GM18511 (cell line): ENCODE measurements around the gene PCP4L1.
"Not testable (repeated sequence)": the region's sequence is repeated elsewhere in the genome, so short reads cannot be mapped to it uniquely, and the experiment has no call there.

Source experiments
- ATAC-seq: cut with Tn5 transposase; IDR thresholded peaks from one replicate; pipeline ENCODE4 v1.9.1; 2021; ENCODE audit warnings: mild to moderate bottlenecking, moderate library complexity; ENCODE audit not compliant: unreplicated experiment

Gene PCP4L1

GRCh38 chr1:161311595-161312181 lies 53.1 kb downstream of the PCP4L1 start:
- ATAC-seq = no peak

GRCh38 chr1:161313554-161314200 lies 55.1 kb downstream of the PCP4L1 start:
- peak; percentile 12 for ATAC-seq

DNA sequence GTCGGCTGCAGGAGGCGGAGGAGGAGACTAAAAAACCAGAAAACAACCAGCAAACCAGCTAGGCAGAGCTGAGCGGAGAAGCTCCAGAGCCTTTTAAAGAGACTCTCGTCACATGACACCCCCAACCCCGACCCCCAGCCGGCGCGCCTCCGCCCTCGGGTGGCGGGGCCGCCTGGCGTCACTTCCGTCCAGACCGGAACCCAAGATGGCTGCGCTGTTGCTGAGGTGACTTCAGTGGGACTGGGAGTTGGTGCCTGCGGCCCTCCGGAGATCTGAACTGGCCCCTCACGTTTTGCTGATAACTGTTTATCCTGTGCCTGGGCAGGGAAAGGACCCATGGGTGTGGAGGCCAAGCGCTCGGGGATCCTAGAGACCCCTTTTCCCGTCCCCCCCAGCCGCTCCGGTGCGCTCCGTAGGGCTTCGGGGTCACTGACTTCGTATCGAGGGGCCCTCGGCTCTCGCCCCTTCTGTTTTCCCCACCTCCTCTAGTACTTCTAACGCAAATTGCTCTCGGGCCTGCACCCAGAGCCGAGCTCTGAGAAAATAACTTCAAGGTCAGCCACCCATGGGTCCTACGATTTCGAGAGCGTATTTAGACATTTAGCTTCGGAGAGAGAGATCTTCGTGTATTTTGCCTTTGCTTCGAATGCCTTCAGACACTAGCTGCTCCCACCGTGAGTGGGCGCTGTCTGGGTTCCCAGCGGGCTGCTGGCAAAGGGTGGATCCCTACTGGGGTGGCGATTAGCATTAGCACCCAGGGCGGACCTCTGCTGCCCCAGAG lies 55.8 kb downstream of the PCP4L1 start, which contains the start of gene SDHC:
Gene SDHC (plus strand): TSS at position 181 of the 781 bp plus-strand sequence. CDS start 25 bp downstream, at position 206.
- peak; percentile 99 for ATAC-seq

GRCh38 chr1:161315841-161316674 lies 57.5 kb downstream of the PCP4L1 start:
- ATAC-seq = not testable (repeated sequence)

DNA sequence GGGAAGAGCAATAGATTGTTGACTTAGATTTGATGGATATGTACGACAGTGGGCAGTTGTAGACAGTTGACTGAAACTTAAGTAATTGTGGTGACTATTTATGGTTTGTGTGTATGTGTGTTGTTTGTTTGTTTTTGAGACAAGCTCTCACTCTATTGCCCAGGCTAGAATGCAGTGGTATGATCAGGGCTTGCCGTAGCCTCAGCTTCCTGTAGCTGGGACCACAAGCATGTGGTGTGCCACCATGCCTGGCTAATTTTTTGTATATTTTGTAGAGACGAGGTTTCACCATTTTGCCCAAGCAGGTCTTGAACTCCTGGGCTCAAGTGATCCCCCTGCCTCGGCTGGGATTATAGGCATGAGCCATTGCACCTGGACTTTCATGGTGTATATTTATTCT lies 65.5 kb downstream of the PCP4L1 start:
- no peak for ATAC-seq

GRCh38 chr1:161330346-161330745 lies 71.8 kb downstream of the PCP4L1 start:
- no peak for ATAC-seq

- ATAC-seq = no peak
Observed at GRCh38 chr1:161333166-161333565, 74.6 kb downstream of the PCP4L1 start.
